Karpas-422 (cell line): ENCODE measurements around the gene SLC30A2. TPM values are rescaled to one million over a fixed set of nuclear protein-coding genes. Genes with fewer than 3 reads are reported as not detected.
"Not testable (repeated sequence)": the region's sequence is repeated elsewhere in the genome, so short reads cannot be mapped to it uniquely, and the experiment has no call there.

Experiments used
- DNase-seq: peaks from one replicate; pipeline ENCODE4 v3.0.0-alpha.2; 2015
- H2AFZ ChIP-seq: fragments of 200-600 bp; sonication (generic); 2 replicates; pipeline ENCODE4 v1.6.1; 2014; ENCODE audit warnings: antibody characterized with exemption, low read length, mixed read lengths
- H3K27ac ChIP-seq: fragments of 200-600 bp; sonication (generic); 2 replicates; pipeline ENCODE4 v1.5.1; 2014; ENCODE audit warnings: mild to moderate bottlenecking, low read length, moderate library complexity
- H3K27me3 ChIP-seq: fragments of 200-600 bp; sonication (generic); 2 replicates; pipeline ENCODE4 v1.6.1; 2014; ENCODE audit warnings: low read length, mixed read lengths
- H3K36me3 ChIP-seq: fragments of 200-600 bp; sonication (generic); 2 replicates; pipeline ENCODE4 v1.6.1; 2014; ENCODE audit warnings: low read length, mixed read lengths; ENCODE audit not compliant: insufficient read depth
- H3K4me1 ChIP-seq: fragments of 200-600 bp; sonication (generic); 2 replicates; pipeline ENCODE4 v1.6.1; 2014; ENCODE audit warnings: mild to moderate bottlenecking, low read length, mixed read lengths
- H3K4me2 ChIP-seq: fragments of 200-600 bp; sonication (generic); 2 replicates; pipeline ENCODE4 v1.6.1; 2014; ENCODE audit warnings: low read length, low read depth, mild to moderate bottlenecking; ENCODE audit not compliant: poor library complexity, severe bottlenecking
- H3K4me3 ChIP-seq: fragments of 200-600 bp; sonication (generic); 2 replicates; pipeline ENCODE4 v1.5.1; 2014; ENCODE audit warnings: mild to moderate bottlenecking, antibody characterized with exemption, low read length, mixed read lengths
- H3K79me2 ChIP-seq: fragments of 200-600 bp; sonication (generic); 2 replicates; pipeline ENCODE4 v1.6.1; 2014; ENCODE audit warnings: mild to moderate bottlenecking, low read length, mixed read lengths
- H3K9ac ChIP-seq: fragments of 200-600 bp; sonication (generic); 2 replicates; pipeline ENCODE4 v1.6.0; 2014; ENCODE audit warnings: low read length
- H3K9me2 ChIP-seq: fragments of 200-600 bp; sonication (generic), shearing (Covaris generic); replicated peaks from 2 replicates; pipeline ENCODE4 v1.6.0; 2014; ENCODE audit warnings: mild to moderate bottlenecking, low read length, moderate library complexity; ENCODE audit not compliant: insufficient read depth
- H3K9me3 ChIP-seq: fragments of 300-700, 200-600 bp; sonication (generic); 2 replicates; pipeline ENCODE4 v1.6.1; 2014; ENCODE audit warnings: low read length, mixed read lengths
- H4K20me1 ChIP-seq: fragments of 200-600 bp; sonication (generic); 2 replicates; pipeline ENCODE4 v1.6.1; 2014; ENCODE audit warnings: mild to moderate bottlenecking, antibody characterized with exemption, low read length, low read depth; ENCODE audit not compliant: insufficient read depth
- total RNA-seq: library from RNA; depleted of rRNA; stranded (reverse); fragments of >200 nt; shearing (Covaris generic); gene quantifications from 2 replicates; pipeline ENCODE4 v1.2.3, GENCODE V29; 2014; ENCODE audit warnings: low replicate concordance; rRNA removed

The SLC30A2 gene, protein sequence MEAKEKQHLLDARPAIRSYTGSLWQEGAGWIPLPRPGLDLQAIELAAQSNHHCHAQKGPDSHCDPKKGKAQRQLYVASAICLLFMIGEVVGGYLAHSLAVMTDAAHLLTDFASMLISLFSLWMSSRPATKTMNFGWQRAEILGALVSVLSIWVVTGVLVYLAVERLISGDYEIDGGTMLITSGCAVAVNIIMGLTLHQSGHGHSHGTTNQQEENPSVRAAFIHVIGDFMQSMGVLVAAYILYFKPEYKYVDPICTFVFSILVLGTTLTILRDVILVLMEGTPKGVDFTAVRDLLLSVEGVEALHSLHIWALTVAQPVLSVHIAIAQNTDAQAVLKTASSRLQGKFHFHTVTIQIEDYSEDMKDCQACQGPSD
- total RNA-seq = not detected in 2 replicates

DNA sequence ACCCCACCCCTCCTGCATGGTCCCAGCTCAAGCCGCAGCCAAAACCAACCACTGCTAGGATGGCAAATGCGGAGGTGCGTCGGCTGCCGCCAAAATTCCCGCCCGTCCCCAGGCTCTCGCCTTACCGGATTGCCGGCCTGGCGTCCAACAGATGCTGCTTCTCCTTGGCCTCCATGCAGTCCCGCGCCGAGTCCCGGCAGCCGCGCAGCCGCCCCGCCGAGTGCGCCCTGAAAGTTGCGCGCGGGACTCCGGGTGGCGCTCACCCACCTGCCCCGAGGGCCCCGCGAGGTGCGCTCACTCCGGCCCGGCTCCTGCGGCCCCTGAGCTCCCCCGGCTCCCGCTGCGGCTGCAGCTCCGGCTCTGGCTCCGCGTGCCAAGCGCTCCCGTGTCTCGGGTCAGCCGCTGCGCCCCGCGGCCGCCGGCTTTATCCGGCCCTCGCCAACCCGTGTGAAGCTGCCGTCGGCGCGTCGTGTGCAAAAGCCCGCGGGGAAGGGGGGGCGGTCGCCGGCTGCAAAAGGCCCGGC lies at the start of gene SLC30A2:
Gene SLC30A2, minus strand, starts transcription at position 397 of the 524 bp plus-strand sequence. Its CDS starts 222 bp downstream, at position 175.
- no peak for DNase-seq
- Histone ChIP-seq H3K27ac (no peak within 1 kb of the TSS), H3K27me3 (no peaks in the 10 kb centered on the region), H3K9me3 (no peaks in the 10 kb centered on the region), H3K9me2 (no peaks in the 10 kb centered on the region), H3K79me2 (no peaks in the 10 kb centered on the region), H3K9ac (no peak within 1 kb of the TSS), H3K4me1 (no peaks in the 10 kb centered on the region), H2AFZ (no peak within 1 kb of the TSS), H3K4me2 (no peak within 1 kb of the TSS), H4K20me1 (no peaks in the 10 kb centered on the region), H3K4me3 (no peak within 1 kb of the TSS), H3K36me3 (no peaks in the 10 kb centered on the region)

GRCh38 chr1:26094677-26095383 lies 48.9 kb upstream of the SLC30A2 start:
- no peaks in the 10 kb centered on the region for H4K20me1 ChIP-seq
- H3K27ac ChIP-seq = no peak overlapping the region
- no peak overlapping the region for H3K9ac ChIP-seq
- no peaks in the 10 kb centered on the region for H3K9me2 ChIP-seq
- peaks cover 7% of the 10 kb centered on the region; the same call in 1 of the 2 replicates for H3K4me1 ChIP-seq
- DNase-seq = no peak
- H3K9me3 ChIP-seq = no peaks in the 10 kb centered on the region
- no peaks in the 10 kb centered on the region for H3K27me3 ChIP-seq
- H3K4me2 ChIP-seq = no peak overlapping the region
- no peaks in the 10 kb centered on the region for H3K79me2 ChIP-seq
- H2AFZ ChIP-seq = no peak overlapping the region
- H3K36me3 ChIP-seq = no peaks in the 10 kb centered on the region
- H3K4me3 ChIP-seq = no peak overlapping the region

GRCh38 chr1:26094076-26094669 lies 48.3 kb upstream of the SLC30A2 start:
- no peaks in the 10 kb centered on the region for H3K36me3 ChIP-seq
- no peaks in the 10 kb centered on the region for H4K20me1 ChIP-seq
- H3K9ac ChIP-seq = no peak overlapping the region
- no peak overlapping the region for H3K4me3 ChIP-seq
- no peaks in the 10 kb centered on the region for H3K27me3 ChIP-seq
- no peak overlapping the region for H3K27ac ChIP-seq
- no peaks in the 10 kb centered on the region for H3K9me2 ChIP-seq
- no peaks in the 10 kb centered on the region for H3K79me2 ChIP-seq
- H3K4me2 ChIP-seq = no peak overlapping the region
- H3K9me3 ChIP-seq = no peaks in the 10 kb centered on the region
- H3K4me1 ChIP-seq = peaks cover 7% of the 10 kb centered on the region; the same call in 1 of the 2 replicates
- H2AFZ ChIP-seq = no peak overlapping the region
- DNase-seq = no peak

- not testable (repeated sequence) for H3K9me2 ChIP-seq, H2AFZ ChIP-seq, H3K4me3 ChIP-seq, H3K27ac ChIP-seq, H3K4me1 ChIP-seq, H3K79me2 ChIP-seq, H3K36me3 ChIP-seq, H4K20me1 ChIP-seq, DNase-seq, H3K9me3 ChIP-seq, H3K9ac ChIP-seq, H3K4me2 ChIP-seq, H3K27me3 ChIP-seq
Measured at GRCh38 chr1:26093569-26093968, 47.7 kb upstream of the SLC30A2 start.

GRCh38 chr1:26092422-26092821 lies 46.5 kb upstream of the SLC30A2 start:
- Histone ChIP-seq H3K4me1 (peaks cover 7% of the 10 kb centered on the region; the same call in 1 of the 2 replicates), H3K4me3 (no peak overlapping the region), H4K20me1 (no peaks in the 10 kb centered on the region), H2AFZ (no peak overlapping the region), H3K9me3 (no peaks in the 10 kb centered on the region), H3K9me2 (no peaks in the 10 kb centered on the region), H3K27me3 (no peaks in the 10 kb centered on the region), H3K27ac (no peak overlapping the region), H3K79me2 (no peaks in the 10 kb centered on the region), H3K4me2 (no peak overlapping the region), H3K36me3 (no peaks in the 10 kb centered on the region), H3K9ac (no peak overlapping the region)
- no peak for DNase-seq

- H3K9me3 ChIP-seq = no peaks in the 10 kb centered on the region
- H4K20me1 ChIP-seq = no peaks in the 10 kb centered on the region
- DNase-seq = no peak
- H2AFZ ChIP-seq = no peak overlapping the region
- no peaks in the 10 kb centered on the region for H3K27me3 ChIP-seq
- no peak overlapping the region for H3K4me3 ChIP-seq
- H3K27ac ChIP-seq = no peak overlapping the region
- no peaks in the 10 kb centered on the region for H3K79me2 ChIP-seq
- H3K4me2 ChIP-seq = no peak overlapping the region
- no peaks in the 10 kb centered on the region for H3K9me2 ChIP-seq
- no peaks in the 10 kb centered on the region for H3K36me3 ChIP-seq
- H3K4me1 ChIP-seq = peaks cover 7% of the 10 kb centered on the region; the same call in 1 of the 2 replicates
- H3K9ac ChIP-seq = no peak overlapping the region
Measured at GRCh38 chr1:26090893-26091292, 45.0 kb upstream of the SLC30A2 start.

- Histone ChIP-seq H3K36me3 (no peaks in the 10 kb centered on the region), H3K27me3 (no peaks in the 10 kb centered on the region), H3K79me2 (no peaks in the 10 kb centered on the region), H3K4me1 (peaks cover under 1% of the 10 kb centered on the region; the same call in 1 of the 2 replicates), H3K9me3 (no peaks in the 10 kb centered on the region), H3K9ac (no peak overlapping the region), H2AFZ (no peak overlapping the region), H3K4me3 (no peak overlapping the region), H4K20me1 (no peaks in the 10 kb centered on the region), H3K9me2 (no peaks in the 10 kb centered on the region), H3K4me2 (no peak overlapping the region), H3K27ac (no peak overlapping the region)
- no peak for DNase-seq
Measured at GRCh38 chr1:26089125-26089524, 43.2 kb upstream of the SLC30A2 start.

GRCh38 chr1:26084844-26085243 lies 38.9 kb upstream of the SLC30A2 start:
- Histone ChIP-seq H3K27ac (no peak overlapping the region), H3K4me2 (no peak overlapping the region), H3K36me3 (no peaks in the 10 kb centered on the region), H3K9ac (no peak overlapping the region), H2AFZ (no peak overlapping the region), H3K79me2 (no peaks in the 10 kb centered on the region), H3K9me2 (no peaks in the 10 kb centered on the region), H3K27me3 (no peaks in the 10 kb centered on the region), H3K4me3 (no peak overlapping the region), H4K20me1 (no peaks in the 10 kb centered on the region; the same call in 1 of the 2 replicates), H3K4me1 (no peaks in the 10 kb centered on the region), H3K9me3 (no peaks in the 10 kb centered on the region)
- no peak for DNase-seq
